ENCODE data around the gene RFX4. TPM values are rescaled to one million over a fixed set of nuclear protein-coding genes. Genes with fewer than 3 reads are reported as not detected.

The RFX4 gene
- total RNA-seq, 1 experiment from 2014 or later: not detected

Other genes starting within 250 kb of the RFX4 start
- 10.7 TPM for gene POLR3B, start 225.3 kb upstream of the RFX4 start, total RNA-seq (2021; ENCODE audit: unreplicated experiment)
- 16.7 TPM for gene RIC8B, start 191.7 kb downstream of the RFX4 start, total RNA-seq (2021; ENCODE audit: unreplicated experiment)

Data from HCT116 (cell line).